ENCODE results near the gene MLXIP. TPM values are rescaled to one million over a fixed set of nuclear protein-coding genes. Genes with fewer than 3 reads are reported as not detected.

MLXIP gene
- total RNA-seq, 1 donor from 2014 or later: 39.8 TPM

DNA sequence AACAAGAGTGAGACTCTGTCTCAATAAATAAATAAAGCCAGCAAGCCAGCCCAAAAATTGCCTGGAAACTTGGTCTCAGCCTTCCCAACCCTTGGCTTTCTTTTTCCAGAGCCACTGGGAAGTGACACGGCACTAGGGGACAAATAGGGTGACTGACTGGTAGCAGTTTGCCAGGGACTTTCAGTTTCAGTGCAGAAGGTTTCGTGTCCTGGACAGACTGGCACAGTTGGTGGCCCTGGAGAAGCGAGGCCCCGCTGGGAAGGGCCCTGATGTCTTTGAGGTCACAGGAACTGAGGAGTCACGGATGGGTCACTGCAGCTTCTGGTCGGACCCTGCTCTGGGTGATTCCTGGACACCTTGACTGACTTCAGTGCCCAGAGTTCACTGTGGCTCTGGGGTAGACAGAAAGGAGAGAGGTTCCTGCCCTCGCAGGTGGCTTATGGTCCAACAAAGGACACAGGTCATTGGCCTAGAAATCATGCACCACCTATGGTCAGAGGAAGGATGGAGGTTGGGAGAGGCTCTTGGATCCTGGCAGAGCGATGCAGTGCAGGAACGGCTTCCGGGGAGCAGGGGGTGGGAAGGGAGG is 107.0 kb downstream of the MLXIP start:
- no peaks in the 10 kb centered on the region for H3K36me3 Mint-ChIP-seq (ENCODE audit: low read depth)
- H3K9me3 Mint-ChIP-seq: no peaks in the 10 kb centered on the region
- H3K4me1 Mint-ChIP-seq: peaks cover 4% of the 10 kb centered on the region
- no peak for DNase-seq (ENCODE audit: low read depth, low spot score)
- no peak overlapping the region for H3K4me3 Mint-ChIP-seq
- TF ChIP-seq, protein P1, sequence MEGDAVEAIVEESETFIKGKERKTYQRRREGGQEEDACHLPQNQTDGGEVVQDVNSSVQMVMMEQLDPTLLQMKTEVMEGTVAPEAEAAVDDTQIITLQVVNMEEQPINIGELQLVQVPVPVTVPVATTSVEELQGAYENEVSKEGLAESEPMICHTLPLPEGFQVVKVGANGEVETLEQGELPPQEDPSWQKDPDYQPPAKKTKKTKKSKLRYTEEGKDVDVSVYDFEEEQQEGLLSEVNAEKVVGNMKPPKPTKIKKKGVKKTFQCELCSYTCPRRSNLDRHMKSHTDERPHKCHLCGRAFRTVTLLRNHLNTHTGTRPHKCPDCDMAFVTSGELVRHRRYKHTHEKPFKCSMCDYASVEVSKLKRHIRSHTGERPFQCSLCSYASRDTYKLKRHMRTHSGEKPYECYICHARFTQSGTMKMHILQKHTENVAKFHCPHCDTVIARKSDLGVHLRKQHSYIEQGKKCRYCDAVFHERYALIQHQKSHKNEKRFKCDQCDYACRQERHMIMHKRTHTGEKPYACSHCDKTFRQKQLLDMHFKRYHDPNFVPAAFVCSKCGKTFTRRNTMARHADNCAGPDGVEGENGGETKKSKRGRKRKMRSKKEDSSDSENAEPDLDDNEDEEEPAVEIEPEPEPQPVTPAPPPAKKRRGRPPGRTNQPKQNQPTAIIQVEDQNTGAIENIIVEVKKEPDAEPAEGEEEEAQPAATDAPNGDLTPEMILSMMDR (conservative IDR thresholded peaks at IDR 0.05): no peak
- H3K27ac Mint-ChIP-seq (ENCODE audit: unreplicated experiment): no peak overlapping the region
- peaks cover 7% of the 10 kb centered on the region for H3K27me3 Mint-ChIP-seq (ENCODE audit: low read depth)

DNA sequence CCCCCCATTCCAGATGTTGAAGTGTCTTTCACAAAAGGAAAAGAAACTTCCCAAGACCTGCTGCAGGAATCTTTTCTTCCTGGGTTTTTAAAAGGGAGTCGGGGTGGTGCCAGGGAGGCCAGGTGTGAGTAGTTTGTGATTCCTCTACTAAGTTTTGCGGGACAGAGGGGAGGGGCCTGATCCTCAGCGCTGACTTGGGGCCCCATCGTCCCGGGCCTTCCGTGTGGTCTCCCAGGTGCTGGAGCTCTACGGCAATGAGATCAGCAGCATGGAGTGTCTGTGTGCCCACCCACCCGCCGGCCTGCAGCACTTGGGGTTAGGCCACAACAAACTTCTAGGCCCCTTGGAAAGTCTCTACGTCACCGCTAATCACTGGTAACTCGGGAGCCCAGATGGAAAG is 108.9 kb downstream of the MLXIP start:
- Mint-ChIP-seq H3K9me3 (no peaks in the 10 kb centered on the region), H3K4me3 (no peak overlapping the region), H3K27me3 (ENCODE audit: low read depth) (peaks cover 7% of the 10 kb centered on the region), H3K4me1 (peaks cover 7% of the 10 kb centered on the region), H3K27ac (ENCODE audit: unreplicated experiment) (no peak overlapping the region), H3K36me3 (ENCODE audit: low read depth) (no peaks in the 10 kb centered on the region)
- TF ChIP-seq, protein P1 (conservative IDR thresholded peaks at IDR 0.05): no peak
- no peak for DNase-seq (ENCODE audit: low read depth, low spot score)

DNA sequence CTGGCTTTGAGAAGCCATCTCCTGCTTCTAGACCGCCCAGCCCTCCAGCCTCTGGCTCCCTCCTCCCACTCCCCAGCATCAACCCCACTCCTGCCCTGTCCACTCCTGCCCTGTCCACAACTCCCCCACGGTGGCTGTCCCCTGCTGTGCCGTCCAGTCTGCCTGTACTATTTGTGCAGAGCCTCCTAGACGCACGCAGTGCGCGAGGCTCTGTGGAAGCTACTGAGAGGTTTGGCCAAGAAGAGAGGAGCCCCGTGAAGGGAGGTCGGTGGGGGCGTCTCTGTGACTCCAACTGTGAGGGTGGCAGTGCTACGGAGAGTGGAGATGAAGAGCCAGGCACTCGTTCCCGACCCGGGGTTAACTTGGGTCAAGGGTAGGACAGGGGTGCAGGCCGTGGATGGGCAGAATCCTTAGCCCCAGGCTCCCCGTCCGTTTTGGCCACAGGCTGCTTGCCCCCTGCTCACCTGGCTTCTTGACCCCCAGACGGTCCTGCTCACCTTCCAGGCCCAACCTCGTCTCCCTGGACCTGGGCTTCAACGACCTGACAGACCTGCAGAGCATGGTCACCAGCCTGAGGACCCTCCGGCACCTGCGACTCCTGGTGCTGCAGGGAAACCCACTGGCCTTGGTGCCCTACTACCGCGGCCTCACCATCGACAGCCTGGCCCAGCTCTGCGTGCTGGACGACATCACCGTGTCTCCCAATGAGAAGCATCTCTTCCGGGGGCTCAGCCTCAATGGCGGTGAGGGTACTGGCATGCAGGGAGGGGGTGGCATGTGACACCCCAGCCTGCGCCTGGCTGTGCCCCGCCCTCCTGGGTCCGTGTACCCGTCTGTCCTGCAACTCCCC is 111.3 kb downstream of the MLXIP start:
- TF ChIP-seq, protein P1 (conservative IDR thresholded peaks at IDR 0.05): no peak
- peaks cover 3% of the 10 kb centered on the region for H3K9me3 Mint-ChIP-seq
- no peaks in the 10 kb centered on the region for H3K27me3 Mint-ChIP-seq (ENCODE audit: low read depth)
- DNase-seq (ENCODE audit: low read depth, low spot score): no peak
- H3K36me3 Mint-ChIP-seq (ENCODE audit: low read depth): no peaks in the 10 kb centered on the region
- peaks cover 4% of the 10 kb centered on the region for H3K4me1 Mint-ChIP-seq
- peak overlapping the region; percentile 67 for H3K27ac Mint-ChIP-seq (ENCODE audit: unreplicated experiment)
- no peak overlapping the region for H3K4me3 Mint-ChIP-seq

DNA sequence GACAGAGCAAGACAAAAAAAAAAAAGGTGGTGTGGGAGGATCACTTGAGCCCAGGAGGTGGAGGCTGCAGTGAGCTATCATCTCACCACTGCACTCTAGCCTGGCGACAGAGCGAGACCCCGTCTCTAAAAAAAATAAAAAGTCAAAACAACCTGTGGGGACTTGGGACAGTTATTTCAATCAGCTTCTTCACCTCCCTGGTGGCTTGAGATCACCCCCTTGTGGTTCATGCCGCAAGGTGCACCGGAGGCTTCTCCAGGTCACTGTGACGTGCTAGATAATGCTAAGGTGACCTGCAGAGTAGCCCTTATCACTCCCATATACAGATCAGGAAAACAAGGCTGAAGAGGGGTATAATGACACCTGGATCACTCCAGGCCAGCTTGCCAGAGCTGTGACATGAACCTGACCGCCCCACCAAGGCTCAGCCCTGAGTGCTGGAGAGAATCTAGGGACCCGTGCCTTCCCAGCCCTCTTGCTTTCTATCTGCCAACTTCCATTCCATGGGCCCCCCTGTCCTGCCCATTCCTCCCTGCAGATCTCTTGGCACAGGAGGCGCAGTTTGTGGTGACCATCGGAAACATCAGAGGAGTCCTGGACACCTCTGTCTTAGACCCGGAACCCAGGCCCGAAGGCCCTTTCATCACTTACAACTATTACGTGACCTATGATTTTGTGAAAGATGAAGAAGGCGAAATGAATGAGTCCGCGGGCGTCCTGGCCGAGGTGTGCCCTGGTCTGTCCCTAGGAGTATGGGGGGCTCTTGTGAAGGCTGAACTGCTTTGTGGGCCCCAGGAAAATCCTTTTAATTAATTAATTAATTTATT is 112.5 kb downstream of the MLXIP start:
- Mint-ChIP-seq H3K4me3 (no peak overlapping the region), H3K9me3 (peaks cover 8% of the 10 kb centered on the region), H3K27me3 (ENCODE audit: low read depth) (peaks cover 3% of the 10 kb centered on the region), H3K27ac (ENCODE audit: unreplicated experiment) (no peak overlapping the region), H3K36me3 (ENCODE audit: low read depth) (no peaks in the 10 kb centered on the region), H3K4me1 (peaks cover 4% of the 10 kb centered on the region)
- TF ChIP-seq, protein P1 (conservative IDR thresholded peaks at IDR 0.05): peak; percentile 82
- DNase-seq (ENCODE audit: low read depth, low spot score): peak; percentile 64

DNA sequence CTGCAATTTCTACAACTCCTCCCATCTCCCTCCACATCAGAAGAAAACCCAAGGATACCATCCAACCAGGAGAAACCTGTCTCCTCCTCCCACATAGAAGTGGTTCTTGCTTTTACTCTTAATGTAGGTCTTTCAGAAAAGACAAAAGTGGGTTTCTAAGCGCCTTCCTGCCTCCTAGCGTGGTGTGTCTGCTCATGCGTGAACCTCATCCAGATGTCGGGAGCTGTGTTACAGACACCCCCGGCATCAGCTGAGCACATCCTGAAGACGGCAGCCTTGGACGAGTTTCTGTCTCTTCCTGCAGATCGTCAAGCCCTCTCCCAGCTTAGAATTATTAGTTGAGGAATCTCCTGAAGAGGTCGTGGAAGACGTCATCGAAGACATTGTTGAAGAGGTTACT is 113.9 kb downstream of the MLXIP start:
- Mint-ChIP-seq H3K27me3 (ENCODE audit: low read depth) (peaks cover 6% of the 10 kb centered on the region), H3K4me3 (no peak overlapping the region), H3K27ac (ENCODE audit: unreplicated experiment) (no peak overlapping the region), H3K36me3 (ENCODE audit: low read depth) (no peaks in the 10 kb centered on the region), H3K4me1 (peaks cover 4% of the 10 kb centered on the region), H3K9me3 (peaks cover 8% of the 10 kb centered on the region)
- TF ChIP-seq, protein P1 (conservative IDR thresholded peaks at IDR 0.05): no peak
- no peak for DNase-seq (ENCODE audit: low read depth, low spot score)

Measured in neural crest cell (in vitro differentiated cells).